ENCODE data around the gene AKT3.

The AKT3 gene

DNA sequence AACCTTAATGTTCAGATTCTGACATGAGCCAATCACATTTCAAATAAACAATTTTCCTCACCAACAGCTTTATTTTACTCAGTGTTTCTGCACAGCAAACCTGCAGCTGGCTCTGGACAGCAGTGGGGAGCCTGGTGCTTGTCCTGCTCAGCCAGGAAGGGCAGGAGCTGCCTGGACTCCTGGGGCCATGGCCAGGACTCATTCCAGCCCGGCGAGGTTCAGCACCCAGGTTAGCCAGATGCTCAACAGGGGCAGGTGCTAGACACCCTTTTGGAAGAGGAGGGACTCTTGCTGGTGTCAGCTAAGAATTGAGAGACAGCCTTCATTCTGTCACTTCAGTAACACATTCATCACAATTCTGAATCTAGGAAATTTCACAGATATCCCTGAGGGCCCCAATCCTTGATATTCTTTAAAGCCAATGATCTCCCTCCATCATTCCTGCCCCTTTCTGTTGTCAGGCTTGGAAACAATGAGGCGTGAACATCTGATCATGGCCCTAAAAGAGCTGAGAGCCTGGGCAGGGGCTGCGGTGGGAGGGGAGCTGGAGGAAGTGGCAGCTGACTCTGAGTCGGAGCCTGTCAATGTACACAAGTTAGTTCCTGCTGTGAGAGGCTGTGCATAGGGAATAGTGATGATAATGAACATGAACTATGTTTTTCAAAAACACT lies 342.9 kb downstream of the AKT3 start:
- DNase-seq (ENCODE audit: low spot score) = no peak

DNA sequence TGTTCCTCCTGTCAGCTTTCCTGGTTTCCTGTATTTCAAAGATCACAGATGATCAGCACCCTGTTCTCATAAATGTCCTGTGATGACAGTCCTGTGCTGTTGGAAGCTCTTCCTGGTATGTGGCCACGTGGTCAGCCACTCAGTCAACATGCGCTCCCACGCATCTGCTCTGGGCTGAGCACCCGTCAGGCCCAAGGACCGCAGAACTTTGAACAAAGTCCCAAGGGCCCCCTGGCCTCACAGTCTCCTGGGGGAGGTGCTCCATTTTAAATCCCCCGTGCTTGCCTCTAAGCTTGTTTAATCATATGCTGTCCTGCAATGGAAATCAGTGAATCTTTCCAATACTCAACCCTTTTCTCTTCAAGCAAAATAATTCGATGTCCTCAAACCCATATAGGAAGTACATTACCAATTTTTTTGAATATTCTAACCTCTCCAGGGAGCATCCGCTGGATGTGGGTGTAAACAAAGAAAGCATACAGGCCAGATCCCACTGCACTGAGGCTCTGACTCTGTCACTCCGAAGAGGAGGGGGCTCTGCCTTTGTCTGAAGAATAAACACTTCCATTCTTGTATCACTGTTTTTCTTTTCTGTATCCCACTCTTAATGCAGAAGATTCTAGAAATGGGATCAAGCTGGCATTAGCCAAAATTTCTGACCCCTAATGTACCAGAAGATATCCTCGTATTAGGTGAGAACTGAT lies 343.9 kb downstream of the AKT3 start:
- DNase-seq (ENCODE audit: low spot score) = no peak

DNA sequence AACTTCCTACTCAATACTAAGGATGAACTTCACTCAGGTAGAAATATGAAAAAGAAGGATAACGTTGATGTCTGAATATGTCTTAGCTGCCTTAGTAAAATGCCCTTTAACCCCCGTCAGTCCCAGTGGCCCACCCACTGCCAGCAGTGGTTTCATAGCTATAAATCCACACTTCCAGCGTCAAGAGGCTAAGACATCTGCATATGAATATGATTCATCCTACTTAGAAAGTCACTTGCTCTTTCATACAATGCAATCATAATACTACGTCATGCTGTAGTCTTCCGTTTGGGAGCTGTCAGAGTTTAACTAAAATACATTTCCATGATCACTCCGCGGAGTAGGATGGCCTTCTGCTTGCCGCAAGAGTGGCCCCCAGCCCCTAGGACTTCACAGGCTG lies 346.9 kb downstream of the AKT3 start:
- no peak for DNase-seq (ENCODE audit: low spot score)

DNA sequence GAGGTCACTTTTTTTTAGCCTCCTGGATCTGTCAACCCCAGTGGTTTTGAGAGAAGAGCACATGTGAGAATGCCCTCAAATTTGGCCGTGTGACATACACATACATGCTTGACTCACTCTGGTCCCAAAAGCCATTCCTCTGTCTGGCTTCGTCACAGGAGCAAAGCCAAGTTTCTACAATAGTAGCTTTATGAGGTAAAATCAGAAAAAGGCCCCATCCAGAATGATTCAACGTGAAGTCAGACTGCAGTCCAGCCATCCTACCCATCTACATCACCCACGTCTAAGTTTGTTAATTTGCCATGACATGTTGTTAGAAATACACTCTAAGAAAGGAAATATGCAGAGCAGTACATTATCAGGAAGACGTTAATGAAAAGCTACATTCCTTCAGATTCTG lies 349.0 kb downstream of the AKT3 start:
- DNase-seq (ENCODE audit: low spot score) = no peak

DNA sequence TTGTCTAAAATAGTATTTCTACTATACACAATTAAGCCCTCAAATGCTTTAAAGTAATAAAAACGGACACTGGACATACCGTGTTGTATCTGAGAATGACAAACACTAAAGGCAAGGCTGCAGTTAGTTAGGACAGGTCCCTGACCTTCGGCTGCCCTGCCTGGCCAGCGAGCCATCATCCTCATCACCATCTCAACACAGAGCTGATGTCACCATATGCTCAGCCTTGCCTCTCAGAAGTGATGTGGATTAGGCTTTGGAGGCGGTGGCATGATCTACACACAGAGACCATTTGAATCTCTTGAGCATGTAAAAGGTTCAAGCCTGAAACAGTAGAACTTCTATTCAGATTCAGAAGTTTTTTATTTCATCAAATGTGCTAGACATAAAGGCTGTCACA lies 349.5 kb downstream of the AKT3 start:
- no peak for DNase-seq (ENCODE audit: low spot score)

DNA sequence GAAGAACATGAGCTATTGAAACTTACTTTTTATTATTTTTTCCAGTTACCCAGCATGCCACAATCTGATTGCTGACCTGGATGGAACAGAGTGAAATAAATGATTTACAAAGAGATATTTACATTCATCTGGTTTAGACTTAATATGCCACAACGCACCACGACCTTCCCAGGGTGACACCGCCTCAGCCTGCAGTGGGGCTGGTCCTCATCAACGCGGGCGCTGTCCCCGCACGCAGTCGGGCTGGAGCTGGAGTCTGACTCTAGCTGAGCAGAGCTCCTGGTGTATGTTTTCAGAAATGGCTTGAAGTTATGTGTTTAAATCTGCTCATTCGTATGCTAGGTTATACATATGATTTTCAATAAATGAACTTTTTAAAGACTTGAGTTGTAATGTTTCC lies 350.3 kb downstream of the AKT3 start:
- DNase-seq (ENCODE audit: low spot score) = no peak

DNA sequence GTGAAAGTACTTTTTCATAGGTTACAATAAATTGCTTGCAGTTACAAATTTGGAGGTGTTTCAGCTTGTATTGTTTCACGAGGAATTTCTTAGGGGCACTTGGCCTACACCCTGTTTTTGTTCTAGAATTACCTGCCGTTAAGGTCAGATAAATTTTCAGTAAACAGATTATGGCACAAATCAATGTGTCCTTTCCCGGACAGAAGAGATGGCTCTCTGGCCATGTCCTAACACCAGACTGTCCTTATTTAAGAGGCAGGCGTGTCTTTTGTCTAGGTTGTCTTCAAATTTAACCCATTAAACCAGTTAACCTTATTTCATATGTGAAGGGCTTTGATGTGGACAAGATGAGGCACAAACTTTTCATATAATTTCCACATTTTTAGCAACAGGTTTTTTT lies 350.8 kb downstream of the AKT3 start:
- DNase-seq (ENCODE audit: low spot score) = no peak

DNA sequence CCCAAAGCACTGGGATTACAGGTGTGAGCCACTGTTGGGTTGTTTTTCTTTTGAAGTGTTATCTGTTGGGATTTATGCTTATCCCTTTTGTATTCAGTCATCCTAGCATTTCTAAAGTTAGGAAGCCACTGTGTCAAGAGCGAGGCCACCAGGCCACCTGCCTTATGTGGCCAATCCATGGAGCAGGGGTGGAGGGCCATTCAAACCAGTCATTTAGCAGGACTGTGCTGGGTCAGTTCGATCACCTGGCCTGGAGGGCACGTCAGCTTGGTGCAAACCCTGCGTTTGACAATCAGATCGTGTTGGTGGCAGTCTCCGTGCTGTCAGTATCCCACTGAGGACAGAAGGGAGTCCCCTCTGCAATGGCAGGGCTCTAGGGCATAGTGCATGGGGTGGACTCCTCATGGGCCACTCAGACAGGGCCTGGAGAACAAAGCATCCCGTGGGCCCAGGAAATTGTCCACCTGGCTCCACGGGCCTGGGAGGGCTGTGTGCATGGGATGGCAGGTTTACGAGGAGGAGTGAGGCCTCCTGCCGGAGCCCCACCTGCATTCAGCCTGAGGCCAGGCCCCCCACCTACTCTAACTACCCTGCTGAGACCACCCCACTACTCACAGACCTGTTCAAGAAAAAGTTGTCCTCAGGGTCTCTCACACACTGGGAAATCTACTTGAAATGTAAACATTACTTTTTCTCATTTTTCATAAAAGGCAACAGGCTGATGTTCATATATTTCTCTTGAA lies 351.9 kb downstream of the AKT3 start:
- no peak for DNase-seq (ENCODE audit: low spot score)

DNA sequence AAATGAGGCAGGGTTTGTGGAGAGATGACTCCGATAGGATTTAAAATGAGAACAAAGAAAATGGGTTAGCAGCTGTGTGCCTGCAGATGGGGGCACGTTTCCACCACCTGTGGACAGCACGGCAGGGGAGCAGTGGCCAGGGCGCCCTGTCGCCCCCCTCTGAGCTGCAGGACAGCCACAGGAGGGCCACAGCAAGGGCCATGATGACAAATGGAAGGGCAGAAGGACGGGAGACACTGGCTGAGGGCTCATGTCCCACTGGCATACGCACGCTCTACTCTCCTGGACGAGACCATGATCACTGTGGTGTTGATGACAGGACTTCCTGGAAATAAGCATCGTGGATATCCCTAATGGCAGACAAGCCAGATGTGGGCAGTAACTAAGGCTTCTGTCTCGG lies 353.2 kb downstream of the AKT3 start:
- no peak for DNase-seq (ENCODE audit: low spot score)

DNA sequence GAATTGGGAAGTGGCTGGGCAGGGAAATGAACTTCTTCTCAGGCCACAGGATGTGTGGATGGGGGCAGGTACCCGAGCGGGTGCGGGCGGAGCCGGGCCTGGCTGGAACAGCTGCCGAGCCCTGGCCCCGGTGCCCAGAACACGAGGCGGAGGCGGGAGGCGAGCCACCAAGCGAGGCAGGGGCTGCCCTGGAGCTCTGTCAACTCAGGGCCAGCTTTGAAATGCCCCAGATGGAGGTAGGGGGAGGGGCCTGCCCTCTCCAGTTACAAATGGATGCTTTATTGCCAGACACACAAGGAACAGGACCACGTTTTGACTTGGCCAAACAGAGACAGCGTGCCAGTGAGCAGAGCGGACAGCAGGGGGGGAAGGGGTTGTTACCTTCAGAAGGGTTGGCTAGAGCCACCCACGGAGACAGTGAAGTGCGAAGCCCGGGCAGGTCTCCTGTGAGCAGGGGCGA lies 353.8 kb downstream of the AKT3 start:
- no peak for DNase-seq (ENCODE audit: low spot score)

DNA sequence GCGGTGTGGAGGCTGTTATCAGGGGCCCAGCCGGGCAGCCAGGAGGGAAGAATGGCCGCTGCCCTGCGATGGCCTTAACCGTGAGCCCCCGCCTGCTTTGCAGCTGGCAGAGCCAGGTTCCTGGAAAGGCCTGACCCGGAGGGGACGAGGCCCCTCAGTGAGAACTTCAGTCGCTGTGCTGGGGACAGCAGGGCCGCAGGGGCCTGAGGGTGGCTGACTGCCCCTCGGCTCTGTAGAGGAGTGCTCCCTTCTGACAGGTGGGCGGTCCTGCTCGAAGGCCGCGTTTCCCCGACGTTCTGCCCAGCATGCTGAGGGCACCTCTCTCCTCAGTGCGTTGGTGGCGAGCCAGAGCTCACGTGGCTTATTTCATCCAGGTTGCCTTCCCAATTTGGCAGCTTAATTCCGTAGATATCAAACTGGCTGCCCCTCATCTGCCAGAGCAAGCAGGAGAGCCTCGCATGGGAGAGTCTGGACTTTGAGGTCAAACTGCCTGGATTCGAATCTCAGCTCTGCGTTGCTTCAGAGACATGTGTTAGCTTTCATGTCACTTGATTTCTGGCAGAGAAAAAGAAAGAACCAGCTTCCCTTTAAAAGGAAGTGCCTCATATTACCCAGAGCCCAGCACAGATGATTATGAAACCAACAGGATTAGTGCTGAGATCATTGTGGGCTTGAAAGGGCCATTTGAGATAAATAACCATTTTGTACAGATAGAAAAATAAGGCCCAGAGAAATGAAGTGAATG lies 354.4 kb downstream of the AKT3 start:
- no peak for DNase-seq (ENCODE audit: low spot score)

DNA sequence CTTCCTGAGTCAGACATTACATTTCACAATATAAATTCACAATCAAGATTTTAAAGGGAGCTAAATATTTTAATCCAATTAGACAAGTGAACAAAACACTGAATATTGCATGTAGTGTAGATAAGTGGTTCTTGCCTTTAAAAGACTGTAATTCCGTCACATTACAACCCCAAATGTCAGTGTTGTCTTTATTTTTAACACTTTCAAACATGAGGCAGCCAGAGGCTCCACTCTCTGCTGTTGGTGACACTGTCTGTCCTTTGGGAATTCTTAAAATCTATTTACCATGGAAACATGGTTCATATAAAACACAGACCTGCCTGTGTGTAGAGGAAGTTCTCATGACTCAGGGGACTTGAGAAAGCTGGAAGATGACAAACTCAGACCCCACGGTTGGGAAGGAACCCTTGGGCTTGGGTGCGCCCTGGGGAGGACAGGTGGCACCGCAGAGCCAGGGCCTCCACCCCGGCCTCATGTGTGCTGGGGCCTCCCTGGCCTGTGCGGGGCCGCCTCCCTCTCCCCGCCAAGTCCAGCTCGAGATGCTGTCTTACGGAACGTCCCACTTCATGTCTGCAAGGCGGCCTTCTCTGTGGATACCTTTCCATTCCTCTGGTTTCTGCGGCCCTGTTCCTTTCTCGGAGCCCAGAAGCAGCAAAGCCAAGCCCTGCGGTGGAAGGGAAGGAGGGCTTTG lies 355.2 kb downstream of the AKT3 start:
- no peak for DNase-seq (ENCODE audit: low spot score)

DNA sequence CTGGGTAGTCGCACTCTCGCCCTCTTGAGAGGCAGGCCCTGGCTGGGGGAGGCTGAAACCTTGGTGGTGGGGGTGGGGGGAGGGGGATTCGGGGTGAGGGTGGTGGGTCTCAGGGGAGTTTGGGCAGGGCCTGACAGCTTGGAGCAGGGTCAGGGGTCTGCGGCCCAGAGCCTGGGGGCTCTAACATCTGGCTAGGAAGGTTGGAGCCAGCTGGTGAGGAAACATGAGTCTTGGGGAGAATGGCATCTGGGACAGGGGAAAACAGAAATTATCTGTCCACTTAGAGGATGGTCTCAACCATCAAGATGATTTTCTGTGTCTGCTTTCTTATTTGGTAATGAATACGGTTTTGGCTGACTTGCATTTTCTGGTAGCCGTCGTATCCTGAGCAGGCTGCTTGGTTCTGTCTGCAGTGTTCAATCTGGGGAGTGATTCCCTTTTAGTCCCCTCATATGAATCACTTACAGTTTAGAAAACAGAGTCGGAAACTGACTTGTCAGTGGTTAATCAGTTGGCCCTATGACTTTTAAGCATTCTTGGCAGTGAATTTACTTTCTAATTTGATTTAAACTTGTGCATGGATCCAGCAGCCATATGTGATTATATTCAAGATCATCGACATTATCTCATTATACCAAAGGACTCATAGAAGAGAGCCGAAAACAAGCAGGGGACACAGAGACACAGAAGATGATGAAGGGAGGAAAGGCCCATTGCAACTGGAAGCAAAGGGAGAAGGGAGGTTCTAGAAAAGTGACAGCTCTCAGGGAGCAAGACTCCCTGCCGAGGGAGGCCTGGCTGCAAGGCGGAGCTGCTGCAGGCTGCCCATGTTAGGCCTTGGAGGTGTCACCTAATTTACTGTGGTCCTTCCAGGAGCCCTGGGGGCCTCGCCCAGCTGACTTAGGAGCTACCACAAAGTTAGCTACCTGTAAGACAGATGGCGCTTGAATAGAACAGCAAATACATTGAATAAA lies 356.6 kb downstream of the AKT3 start:
- DNase-seq (ENCODE audit: low spot score) = no peak

DNA sequence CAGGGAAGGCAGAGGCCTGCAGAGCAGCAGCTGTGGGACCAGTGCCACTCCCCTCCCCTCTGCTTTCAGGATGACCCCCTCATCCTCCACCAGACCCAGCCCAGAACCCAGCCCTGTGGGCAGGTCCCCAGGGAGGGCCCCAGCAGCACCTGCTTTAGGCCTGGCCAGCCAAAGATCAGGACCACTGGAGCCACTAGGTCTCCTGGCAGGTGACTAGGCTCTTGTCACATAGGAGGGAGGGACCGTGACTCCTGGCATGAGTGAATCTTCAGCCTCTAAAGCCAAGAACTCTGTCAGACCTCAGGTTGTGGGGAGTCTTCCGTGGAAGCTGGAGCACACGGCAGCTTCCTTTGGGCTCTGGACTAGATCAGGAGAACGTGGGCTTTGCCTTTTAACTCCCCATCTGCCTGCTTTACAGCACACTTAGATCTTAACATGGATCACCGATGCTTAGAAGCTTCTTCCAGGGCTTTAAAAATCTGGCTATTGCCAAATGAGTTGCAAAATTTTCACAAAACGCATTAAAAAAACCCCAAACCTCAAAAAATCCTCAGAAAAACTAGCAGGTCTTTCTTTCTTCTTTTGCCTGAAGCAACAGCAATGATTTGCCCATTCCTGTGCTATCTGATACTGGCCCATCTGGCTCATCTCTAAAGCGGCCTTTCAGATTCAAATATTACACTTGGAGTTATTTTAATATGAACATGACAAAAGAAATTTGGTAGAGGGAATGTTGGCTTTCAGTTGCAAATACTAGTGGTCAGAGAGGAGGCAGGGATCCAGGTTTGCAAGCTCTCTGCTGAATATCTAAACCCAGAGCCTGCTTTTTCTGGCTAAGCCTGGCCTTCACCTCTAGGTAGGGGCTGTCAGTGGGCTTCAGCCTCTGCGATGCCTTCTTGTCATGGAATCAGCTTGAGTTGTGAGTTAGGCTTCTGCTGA lies 359.0 kb downstream of the AKT3 start:
- DNase-seq (ENCODE audit: low spot score) = no peak

DNA sequence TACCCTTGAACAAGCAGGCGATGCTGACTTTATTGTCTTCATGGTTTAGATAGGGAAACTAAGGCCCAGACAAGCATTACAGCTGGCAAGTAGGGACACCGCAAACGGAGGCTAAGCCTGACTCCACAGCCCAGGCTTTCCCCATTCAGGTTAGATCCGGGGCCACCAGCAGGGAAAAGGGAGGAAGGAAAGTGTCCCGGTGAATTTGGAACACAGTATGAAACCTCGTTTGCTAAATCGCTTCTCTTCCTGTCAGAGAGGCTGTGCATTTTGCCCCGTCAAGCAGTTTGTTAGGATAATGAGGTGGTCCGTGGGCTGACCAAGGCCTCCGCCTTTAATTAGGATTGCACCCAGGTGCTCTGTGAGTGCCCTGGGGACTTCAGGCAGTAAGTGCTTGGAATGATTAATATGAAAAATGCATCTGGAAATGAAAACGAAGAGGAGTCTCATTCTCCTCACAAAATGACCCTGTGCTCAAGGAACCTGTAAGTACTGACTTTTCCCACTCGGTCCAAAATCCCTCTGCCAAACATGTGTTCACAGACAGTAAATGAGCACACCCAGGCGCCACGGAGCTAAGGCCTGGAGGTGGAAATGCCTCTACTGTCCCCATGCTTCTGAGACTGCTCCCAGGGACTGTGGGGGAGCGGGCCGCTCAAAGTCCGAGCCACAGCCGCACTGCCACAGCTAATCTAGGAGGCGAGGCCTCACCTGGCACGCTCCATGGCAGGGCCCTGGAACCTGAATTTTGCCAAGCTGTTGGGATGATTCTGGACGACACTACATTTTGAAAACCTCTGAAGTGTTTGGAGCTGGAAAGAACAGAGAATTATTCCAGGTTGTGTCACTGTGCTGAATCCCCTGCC lies 360.1 kb downstream of the AKT3 start:
- DNase-seq (ENCODE audit: low spot score) = no peak

DNA sequence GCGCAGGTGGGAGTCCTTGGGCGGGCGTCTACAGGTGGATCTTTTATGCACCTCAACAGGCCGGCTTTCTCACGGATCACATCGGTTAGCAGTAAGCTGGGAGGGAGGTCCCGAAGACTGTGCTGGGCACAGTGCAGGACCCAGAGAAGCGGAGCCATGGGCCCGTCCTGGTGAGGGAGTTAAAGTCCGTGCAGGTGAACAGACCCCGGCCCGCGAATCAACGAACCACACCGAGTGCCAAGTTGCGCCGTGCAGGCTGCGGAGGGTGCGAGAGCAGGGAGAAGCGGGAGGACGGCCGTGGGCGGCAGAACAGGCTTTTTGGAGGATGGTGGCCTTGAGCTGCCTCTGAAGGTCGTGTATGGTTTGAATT lies 360.9 kb downstream of the AKT3 start:
- no peak for DNase-seq (ENCODE audit: low spot score)

DNA sequence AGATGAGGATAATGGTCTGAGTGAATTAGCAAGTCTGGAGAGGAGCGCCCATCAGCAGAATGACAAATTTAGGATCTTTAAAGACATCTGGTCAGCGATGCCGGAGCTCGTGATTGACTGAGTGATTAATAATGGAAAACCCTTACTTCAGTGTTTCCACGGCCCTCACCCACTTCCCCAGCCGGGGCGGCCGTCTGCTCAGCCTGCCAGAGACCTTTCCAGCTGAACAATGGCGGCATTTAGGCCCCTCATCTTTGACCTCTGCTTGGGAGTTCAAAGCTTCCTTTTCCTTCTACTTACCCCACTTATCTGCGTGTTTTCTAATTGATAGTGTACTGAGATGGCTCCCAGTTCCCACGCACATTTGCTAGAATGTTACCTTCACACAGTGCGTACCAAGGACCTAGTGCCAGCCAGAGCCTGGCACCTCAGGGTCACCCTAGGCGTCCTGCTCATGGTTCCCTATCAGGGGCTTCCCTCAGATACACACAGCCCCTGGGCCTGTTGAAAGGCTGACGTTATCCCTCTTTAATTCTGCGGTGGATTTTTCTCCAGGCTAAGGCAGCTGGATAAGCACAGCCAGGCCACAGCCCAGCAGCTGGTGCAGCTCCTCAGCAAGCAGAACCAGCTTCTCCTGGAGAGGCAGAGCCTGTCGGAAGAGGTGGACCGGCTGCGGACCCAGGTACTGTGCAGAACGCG lies 361.4 kb downstream of the AKT3 start:
- DNase-seq (ENCODE audit: low spot score) = no peak

DNA sequence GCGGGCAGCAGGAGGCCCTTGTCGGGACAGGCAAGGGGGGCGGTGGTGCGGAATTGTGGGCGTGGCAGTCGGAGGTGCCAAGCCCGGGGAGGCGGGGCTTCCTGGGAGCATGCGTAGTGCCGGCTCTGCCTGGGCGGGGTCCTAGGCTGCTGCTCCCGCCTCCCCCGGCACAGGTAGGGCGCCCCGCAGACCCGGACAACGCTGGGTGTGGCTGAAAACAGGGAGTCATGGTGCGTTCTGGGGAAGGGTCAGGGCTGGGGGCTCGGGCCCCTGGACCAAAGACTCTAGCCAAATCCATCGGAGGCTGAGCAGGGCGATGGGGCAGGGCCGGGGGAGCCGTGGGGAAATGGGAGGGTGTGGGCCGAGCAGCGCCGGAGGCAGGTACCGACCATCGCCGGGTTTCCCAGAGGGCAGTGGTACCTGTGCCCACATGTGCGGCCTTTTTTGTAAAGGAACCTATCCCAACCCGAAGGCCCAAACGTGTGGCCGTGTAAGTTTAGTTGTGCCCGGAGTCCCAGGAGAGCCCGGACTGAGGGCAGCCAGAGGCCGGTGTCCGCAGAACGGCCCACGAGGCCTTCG lies 362.3 kb downstream of the AKT3 start:
- no peak for DNase-seq (ENCODE audit: low spot score)

Data from hematopoietic multipotent progenitor cell treated with erythropoietin and hydrocortisone succinate and interleukin-3 and kit ligand, for 17 days (in vitro differentiated cells).